NCI-H1092 treated with DMSO at 0.1 percent for 48 hours (cell line): ENCODE results near the gene ADAMTS2.
"Not testable (repeated sequence)": the region's sequence is repeated elsewhere in the genome, so short reads cannot be mapped to it uniquely, and the experiment has no call there.

ENCODE experiments used
- DNase-seq: peaks from one replicate; lab custom pipeline; 2025; lab: John Stamatoyannopoulos, UW

The ADAMTS2 gene

DNA sequence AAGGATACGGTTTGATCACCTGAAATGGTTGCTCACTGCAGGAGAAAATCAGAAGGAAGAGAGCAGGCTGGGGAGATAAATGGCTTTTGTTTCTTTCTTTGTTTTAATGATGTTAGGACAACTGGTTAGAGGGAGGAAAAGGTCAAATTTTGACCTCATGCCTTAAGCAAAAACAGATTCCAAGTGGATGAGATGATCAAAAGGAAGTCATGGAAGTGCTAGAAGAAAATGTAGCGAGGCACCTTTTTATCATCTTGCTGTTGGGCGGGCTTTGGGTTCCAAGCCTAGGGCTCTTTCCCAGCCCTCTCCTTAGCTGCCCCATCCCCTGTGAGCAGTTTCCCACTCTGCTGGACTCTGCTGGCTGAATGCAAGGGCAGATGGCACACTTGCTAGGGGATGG is 127.9 kb downstream of the ADAMTS2 start:
- DNase-seq = no peak

DNA sequence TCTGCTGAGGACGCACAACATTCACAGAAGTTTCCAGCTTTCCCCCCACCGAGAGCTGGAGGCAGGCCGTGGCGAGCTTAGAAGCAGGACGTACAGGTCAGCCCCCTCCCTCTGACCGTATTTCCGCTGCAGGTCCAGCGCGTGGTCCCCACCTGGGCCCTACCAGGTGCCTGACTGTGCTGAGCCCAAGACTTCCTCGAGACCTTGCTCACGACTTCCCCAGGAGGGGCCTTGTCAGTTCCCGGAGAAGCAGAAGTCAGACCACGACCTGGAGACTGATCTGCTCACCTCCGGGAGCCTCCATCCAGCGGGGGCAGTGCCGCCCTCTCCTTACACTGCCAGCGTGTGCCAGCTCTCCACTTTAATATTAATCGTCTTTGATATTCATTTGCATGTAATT is 128.9 kb downstream of the ADAMTS2 start:
- DNase-seq = not testable (repeated sequence)

DNA sequence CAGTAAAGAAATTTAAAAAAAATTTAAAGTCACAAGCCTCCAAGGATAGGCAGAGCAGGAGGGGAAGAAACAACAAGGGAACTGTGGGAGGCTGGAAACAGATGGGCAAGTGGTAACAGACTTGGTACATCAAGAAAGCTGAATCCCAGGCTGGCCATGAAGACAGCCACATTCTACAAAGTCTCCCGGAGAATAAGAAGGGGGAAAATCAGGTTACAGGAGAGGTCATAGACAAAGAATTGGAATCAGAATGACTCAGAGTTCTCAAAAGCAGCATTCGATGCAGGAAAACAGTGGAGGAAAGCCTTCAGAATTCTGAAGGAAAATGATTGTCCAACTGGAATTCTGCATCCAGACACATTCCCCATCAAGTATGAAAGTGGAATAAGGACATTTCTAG is 129.7 kb downstream of the ADAMTS2 start:
- DNase-seq = no peak

DNA sequence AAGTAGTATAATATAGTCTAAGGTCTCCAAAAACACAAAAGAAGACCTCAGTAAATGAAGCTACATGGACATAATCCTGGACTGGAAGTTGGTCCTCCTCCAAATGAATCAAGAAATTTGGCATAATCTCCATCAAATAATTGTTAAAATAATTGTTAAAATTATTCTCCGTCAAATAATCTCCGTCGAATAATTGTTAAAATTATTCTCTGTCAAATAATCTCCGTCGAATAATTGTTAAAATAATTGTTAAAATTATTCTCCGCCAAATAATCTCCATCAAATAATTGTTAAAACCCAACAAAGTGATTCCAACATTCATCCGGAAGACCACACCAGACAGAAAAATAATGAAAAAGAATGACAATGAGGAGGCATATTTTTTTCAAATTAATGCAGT is 130.6 kb downstream of the ADAMTS2 start:
- DNase-seq = no peak

DNA sequence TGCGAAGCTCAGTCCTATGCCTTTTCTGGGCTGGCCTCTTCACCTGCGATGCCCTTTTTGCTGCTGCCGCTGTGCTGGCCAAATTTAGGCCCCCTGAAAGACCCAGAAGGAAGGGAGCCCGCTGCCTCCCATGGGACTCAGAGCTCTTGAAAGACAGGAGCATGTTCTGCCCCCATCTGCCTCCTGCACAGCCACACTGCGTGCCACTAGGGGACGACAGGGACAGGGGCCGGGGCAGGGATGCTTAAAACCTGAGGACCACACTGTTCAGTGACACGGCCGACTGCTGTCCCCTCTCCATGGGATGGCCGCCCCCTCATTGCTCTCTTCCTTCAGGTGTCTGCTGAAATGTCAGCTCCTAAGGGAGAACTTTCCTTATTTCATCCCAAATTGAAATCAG is 132.4 kb downstream of the ADAMTS2 start:
- no peak for DNase-seq

DNA sequence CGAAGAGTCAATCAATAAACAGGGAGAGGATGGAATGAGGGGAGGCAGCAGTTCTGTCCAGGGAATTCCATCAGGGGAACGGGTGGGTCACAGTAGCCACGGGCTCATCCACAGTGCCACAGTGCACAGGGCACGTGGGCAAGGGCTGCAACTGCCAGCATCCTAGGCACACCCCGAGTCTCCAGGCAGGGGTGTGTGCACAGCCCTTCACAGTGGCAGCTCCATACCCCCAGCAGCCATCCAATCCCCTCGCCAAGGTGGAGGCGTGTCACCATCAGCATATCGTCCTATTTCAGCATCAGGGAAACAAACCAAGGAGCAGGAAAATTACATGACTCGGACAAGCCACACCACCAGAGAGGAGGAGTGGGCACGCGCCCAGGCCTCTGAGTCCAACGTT is 133.6 kb downstream of the ADAMTS2 start:
- no peak for DNase-seq

DNA sequence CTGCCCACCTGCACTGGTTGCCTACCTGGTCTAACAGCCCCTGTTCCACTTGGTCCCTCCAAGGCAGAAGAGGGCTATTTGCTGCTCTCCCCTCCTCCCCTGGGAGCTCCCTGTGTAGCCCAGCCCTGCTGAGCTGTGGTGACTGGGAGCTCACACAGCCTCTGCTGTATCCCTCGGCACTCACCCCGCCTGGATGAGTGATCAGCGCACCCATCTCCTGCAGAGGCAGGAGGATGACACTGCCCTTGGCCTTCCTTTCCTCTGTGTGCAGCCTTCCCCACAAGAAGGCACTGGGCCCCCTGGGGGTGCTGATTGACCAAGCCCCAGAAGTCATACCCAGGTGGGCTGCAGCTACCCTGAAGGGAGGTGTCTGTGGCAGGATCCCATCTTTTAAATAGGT is 134.2 kb downstream of the ADAMTS2 start:
- no peak for DNase-seq

DNA sequence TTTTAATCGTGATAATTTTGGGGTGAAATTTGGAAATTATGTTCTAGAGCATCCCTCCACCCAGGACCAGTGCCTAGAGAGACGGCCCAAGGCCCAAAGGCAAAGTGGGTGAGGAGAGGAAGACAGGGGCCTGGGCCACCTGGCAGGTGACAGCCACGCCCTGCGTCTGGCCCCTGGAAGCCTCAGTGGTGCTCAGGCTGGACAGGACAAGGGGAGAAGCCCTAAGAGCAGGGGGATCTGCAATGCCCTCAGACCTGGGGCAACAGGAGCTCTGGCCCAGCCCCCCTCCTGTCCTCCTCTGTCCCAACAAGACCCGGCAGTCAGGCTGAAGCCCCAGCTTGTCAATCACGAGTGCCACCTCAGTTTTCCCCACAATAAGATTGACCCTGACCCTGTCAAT is 134.8 kb downstream of the ADAMTS2 start:
- no peak for DNase-seq

DNA sequence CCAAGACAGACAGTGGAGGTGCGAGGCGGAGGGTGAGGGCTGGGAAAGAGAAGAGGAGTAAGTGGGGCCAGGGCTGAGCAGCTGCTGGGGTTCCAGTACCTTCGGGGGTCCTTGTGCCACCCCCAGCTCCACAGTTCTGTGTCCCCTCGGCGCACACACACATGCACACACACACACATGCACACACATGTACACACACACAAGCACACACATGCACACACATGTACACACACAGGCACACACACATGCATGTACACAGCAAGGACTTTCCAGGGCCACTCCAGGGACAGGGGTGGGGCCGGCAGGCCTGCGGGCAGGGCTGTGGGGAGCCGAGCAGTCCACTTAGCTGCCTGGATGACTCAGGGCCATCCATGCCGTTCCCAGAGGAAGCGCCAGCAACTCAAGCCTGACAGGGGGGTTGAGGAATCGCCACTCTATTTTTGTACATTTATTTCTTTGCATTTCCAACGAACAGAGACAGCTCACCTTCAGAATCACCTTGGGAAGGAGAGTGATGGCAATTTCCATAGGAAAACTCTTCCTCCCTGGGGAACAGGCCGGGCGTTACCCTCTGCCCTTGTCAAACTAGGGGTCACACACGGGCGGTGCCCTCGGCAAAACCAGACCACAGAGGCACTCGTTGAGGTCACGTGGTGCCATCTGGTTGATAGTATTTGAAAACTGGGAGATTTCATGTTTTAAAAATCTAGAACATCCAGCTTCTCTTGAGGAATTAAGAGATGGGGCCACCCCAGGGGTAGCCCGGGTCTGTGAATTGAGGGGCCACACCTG is 135.7 kb downstream of the ADAMTS2 start:
- no peak for DNase-seq

DNA sequence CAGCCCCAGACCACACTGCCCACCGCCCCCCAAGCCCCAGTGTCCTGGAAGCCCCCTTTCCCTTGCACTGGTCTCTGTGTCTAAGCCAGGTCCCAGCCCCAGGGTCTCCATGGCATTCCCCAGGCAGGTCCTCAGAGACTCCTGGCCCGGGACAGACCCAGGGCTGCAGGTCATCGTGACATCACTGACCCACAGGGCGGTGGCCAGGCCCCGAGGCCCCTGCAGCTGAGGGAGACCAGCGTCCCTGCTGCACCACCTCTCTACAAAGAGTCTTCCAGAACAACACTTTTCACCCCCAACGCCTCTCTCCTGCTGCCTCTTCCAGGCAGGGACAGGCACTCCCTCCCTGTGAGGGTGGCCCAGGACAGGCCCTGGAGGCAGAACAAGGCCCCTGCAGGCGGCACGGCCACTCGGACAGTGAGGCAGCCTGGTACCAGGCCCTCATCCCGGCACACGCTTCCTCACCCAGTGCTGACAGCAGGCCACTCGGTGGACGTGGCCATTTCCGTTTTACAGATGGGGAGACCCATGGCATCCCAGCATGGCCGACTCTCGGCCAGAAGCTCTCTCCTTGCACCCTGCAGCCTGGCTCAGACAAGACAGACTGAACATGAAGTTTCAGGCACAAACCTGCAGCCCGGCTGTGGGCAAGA is 136.4 kb downstream of the ADAMTS2 start:
- no peak for DNase-seq

DNA sequence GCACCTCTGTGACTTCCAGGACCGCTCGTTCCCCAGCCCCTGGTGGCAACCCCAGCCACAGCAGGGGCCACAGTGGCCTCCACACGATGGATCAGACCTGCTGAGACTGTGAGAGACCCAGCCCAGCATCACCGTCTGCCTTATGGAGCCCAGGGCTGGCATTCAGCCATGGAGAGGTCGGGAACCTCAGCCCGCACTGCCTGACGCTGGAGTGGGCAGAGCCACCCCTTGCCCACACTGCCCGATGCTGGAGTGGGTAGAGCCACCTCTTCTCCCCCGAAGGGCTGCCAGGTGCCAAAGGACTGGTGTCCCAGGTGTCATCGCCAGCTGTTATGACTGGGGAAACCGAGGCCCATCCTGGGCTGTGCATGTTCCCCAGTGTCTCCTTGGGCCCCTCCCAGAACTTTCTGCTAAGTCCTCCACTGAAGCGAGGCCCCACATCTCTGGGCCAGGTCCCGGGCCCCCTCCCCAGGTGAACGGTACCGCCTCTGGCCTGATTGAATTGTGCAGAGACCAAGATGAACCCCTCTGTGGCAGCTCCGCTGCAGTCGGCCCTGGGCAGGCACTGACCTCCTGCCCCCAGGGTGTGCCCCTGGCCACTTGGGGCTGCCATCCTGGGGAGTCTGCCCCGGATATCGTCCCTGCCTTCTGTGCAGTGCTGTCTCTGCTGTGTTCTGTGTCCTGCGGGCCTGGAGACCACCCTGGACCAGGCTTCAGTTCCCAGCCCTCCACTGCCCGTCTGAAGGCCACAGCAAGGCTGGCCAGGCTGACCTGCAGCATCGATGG is 137.1 kb downstream of the ADAMTS2 start:
- no peak for DNase-seq

DNA sequence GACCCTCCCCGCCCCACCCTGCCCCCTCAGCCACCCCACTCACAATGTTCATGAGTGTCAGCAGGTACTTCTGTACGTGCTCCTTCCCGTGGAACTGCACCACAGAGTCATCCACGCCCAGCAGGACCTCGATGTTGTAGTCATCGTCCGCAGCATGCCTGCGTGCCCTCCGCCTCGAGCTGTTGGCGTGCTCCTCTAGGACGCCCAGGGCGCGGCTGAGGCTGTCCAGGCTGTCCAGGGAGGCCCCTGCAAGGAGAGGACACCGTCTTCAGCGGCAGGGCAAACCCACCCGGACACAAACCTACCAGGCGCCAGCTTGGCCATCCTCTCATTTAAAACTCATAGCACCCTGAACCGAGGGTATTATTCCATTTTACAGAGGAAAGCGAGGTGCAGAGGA is 137.8 kb downstream of the ADAMTS2 start:
- no peak for DNase-seq

DNA sequence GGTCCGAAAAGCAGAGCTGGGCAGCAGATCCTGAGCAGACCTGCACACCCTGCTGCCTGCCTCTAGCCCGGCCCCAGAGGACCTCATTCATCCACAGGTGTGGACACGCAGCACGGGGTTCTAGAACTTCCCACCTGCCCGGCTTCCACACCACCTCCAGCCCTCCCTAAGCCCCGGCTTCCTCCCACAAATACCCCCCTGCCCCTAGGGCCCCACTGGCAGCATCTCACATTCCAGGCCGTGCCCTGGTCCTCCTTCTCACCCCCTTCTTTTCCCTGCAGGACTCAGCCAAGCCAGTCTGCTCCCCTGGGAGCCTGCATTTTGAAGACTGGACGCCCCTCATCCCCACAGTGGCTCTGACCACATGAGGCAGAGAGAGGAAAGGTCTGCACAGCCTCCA is 138.9 kb downstream of the ADAMTS2 start:
- no peak for DNase-seq

DNA sequence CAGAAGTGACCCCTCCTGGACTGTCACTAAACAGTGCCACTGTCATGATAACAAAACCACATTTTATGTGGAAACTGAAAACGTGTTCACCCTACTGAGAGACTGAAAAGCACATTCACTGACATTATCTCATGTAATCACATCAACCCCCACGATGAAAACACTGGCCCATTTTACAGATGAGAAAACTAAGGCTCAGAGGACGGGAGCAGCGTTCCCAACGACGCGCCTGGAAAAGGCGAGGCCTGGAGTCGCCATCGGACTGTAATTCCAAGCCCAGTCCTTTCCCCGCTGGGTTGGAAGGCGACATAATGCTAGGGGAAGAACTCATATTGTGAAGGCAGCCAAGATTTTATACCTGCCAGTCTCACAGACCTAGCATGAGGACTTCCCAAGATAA is 140.0 kb downstream of the ADAMTS2 start:
- DNase-seq = no peak

DNA sequence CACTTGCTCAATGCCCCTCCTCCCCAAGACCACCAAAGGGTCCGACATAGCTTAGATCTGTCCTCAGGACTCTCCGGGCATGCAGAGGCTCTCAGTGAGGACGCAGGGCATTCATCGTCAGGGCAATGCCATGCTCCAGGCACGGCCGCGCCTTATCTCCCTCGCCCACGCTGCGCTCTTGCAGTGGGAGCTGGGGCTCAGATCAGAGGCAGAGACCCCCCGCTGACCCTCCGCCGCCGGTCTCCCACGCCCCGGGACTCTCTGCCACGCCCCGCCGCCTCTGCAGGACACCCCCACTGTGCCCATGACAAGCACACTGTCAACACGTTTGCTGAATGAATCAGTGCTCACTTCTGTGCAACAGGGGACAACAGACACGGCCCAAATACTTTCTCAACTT is 140.7 kb downstream of the ADAMTS2 start:
- no peak for DNase-seq

DNA sequence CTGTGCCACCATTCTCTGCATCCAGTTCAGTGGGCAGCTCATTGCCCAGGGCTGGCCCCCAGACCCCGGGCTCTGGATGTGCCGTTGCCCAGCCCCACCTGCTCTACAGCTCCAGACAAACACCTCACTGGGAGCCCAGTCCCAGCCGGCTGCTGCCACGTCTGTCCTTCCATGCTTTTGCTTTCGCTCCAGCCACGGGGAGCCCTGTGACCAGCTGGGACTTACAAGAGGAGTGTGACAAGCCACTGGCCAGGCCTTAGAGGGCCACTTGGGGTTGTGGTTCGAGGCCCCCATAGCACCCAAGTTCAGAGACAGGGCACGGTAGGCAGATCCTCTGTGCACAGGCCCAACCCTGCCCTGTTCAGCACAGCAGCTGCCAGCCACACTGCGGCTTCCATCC is 142.0 kb downstream of the ADAMTS2 start:
- DNase-seq = no peak

DNA sequence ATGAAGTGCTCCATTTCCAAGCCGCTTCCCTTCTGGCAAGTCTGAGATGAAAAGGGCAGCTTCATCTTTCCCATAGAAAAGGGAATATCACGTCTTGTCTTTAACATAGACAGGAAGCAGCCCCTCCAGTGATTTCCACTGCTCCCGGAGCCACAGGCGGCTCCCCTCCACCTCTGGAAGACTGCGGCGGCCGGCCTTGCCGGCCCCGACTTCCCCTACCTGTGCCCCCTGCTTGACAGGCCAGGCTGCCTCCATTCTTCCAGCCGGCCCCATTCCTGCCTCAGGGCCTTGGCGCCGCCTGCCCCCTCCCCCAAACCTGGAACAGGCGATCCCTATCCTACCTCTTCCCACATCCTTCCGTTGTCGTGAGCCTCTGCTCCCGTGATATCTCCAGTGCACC is 143.3 kb downstream of the ADAMTS2 start:
- DNase-seq = no peak

DNA sequence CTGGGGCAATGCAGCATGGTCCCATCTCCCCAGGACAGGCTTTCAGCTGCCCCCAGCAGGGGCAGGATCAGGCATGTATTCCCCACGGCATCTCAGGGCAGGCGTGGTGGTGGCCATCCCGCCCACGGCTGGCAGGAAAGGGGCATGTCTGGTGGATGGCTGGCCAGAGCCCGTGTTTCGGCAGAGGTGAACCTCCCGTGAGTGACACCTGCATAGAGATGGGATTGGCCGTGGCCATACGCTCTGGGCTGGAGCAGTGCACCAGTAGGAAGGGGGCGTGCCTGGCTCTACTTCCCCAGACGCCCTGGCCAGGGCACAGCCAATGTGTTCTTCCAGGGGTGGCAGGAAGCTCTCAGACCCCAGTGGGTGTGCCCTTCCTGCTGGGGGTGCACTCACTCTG is 146.0 kb downstream of the ADAMTS2 start:
- no peak for DNase-seq

DNA sequence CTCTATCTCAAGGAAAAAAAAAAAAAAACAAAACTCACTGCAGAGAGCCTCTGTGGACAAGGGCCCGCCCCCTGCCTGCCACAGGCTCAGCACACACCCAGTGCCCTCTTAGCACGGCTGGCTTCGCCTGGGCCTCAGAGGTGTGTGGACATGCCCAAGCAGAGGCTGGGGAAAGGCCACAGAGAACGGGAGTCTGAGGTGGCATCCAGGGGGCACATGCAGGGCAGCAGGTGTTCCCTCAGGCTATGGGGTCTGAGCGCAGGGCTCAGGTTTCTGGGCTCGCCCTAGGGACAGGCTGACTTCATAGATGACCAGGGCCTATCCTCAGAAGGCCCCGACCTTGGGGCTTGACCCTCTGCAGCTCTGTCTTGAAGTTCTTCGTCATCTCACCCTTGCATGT is 146.4 kb downstream of the ADAMTS2 start:
- DNase-seq = no peak

DNA sequence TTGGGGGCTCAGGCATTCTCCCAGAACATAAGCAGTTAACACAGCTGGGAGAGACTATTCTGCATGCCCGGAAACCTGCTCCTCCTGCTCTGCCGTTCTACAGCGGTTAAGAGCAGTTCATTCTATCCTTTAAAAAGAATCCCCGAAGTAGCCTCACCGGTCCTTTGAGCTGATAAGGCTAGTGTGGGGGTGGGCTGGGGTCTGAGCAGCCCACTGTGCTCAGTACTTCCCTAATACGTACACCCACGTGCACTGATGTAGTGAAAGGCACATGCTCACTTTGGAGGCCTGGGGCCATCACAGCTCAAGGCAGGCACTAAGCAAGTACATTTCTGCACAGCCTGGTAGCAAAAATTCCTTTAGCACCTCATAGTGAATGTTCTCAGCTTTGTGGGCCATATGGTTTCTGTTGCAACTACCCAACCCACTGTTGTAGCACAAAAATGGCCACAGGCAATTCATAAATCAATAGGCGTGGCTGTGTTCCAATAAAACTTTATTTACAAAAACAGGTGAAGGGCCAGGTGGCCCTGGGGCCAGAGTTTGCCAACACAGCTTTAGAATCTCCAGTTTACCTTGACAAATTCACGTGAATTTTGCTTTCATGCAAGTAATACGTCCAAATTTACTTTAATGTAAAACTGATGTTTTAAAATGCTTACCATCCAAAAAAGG is 148.7 kb downstream of the ADAMTS2 start:
- no peak for DNase-seq

DNA sequence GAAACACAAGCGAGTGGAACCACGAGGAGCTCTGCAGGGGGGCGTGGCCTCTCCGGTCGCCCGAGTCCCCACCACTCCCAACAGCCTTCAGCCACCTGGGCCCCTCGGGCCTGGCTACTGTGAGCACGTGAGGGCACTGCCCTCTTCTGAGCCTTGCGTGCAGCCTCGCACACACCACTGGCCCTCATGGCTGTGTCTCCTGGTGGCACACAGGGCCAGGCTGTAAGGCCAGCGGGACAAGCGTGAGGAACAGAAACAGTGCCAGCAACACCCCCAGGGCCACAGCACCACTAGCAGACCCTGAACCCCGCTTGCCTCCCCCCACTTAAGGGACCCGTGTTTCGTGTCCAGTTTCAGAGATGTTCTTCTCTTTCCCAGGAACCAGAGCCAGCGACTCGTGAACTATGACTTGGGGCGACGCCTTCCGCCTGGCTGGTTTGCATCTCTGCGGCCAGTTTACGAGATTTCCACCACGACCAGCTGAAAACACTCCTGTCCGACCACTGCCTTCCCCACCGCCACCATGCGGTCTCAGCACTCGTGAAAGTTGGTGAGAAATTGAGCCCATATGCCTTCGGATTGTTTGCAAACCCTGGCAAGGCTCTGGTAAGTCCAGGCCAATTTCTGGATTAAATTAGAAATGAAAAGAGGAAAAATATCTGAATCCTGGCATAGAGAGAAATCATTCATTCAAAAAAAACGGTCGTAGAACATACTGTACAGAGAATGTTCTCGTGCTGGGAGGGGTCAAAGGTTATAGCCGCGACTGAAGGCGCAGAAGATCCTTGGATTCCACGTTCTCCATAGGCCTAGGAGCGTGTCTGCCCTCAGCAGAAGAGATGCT is 149.5 kb downstream of the ADAMTS2 start:
- DNase-seq = no peak

DNA sequence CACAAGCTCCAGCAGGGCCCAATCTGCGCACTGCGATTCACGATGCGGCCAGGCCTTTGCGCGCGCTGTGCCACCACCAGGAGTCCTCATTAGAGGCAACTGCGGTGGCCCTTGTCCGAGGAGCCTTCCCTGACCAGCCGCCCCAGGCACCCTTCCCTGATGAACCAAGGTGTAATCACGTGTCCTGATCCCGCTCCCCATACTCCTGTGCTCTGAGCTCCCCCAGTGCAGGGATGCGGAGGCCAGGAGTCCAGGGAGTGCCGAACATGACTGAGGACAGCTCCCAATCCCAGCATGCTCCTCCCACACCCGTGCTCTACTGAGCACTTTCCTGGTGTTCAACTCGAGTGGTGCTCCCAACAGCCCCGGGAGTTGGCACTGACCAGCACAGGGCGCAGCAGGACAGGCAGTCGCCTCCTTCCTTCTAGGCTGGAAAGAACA is 150.3 kb downstream of the ADAMTS2 start:
- DNase-seq = no peak
